Gastroesophageal sphincter (tissue), 4 donors: ENCODE measurements around the gene VOPP1. TPM values are rescaled to one million over a fixed set of nuclear protein-coding genes. Genes with fewer than 3 reads are reported as not detected.

Experiments
- ATAC-seq: fragments of 150-250 bp; one replicate; pipeline ENCODE4 v1.9.1; 2016; ENCODE audit warnings: mild to moderate bottlenecking, moderate library complexity
- H3K27ac ChIP-seq, 4 donors: fragments of 200-600 bp; sonication (generic) in 3 of 4; 1 replicate in 3 of 4; 2 replicates in 1 of 4; pipeline ENCODE4 v1.5.1; 2016 to 2019
- H3K27me3 ChIP-seq: fragments of 200-600 bp; sonication (generic); one replicate; pipeline ENCODE4 v1.5.1; 2019
- H3K36me3 ChIP-seq, 2 donors: fragments of 200-600 bp; sonication (generic); one replicate each; pipeline ENCODE4 v1.5.1; 2019; ENCODE audit warnings: control low read depth in 1 of 2
- H3K4me1 ChIP-seq, 3 donors: fragments of 200-600 bp; sonication (generic); 1 replicate in 2 of 3; 2 replicates in 1 of 3; pipeline ENCODE4 v1.5.1; 2016 to 2019; ENCODE audit warnings: control low read depth in 2 of 3
- H3K4me3 ChIP-seq, 2 donors: fragments of 200-600 bp; sonication (generic); one replicate each; pipeline ENCODE4 v1.5.1; 2019; ENCODE audit warnings: mild to moderate bottlenecking in 1 of 2, moderate library complexity in 1 of 2
- H3K9me3 ChIP-seq, 3 donors: fragments of 200-600 bp; sonication (generic); one replicate each; pipeline ENCODE4 v1.5.1; 2017 to 2019; ENCODE audit warnings: control low read depth in 2 of 3
- CTCF ChIP-seq, 4 experiments: fragments of 200-600 bp in 2 of 4; fragments of 450-650 bp in 2 of 4; sonication (generic) in 1 of 4; IDR thresholded peaks; one replicate each; pipeline ENCODE4 v1.5.1; 2017 to 2019; ENCODE audit warnings: antibody characterized with exemption in 4 of 4, mild to moderate bottlenecking in 2 of 4, moderate library complexity in 2 of 4
- EP300 ChIP-seq: sonication (generic); formaldehyde crosslinking; IDR thresholded peaks from one replicate; pipeline ENCODE4 v1.6.1; 2017; ENCODE audit warnings: antibody characterized with exemption, mild to moderate bottlenecking
- POLR2A ChIP-seq, 2 donors: fragments of 450-650 bp; IDR thresholded peaks; one replicate each; pipeline ENCODE4 v1.6.1; 2017; ENCODE audit warnings: antibody characterized with exemption in 2 of 2, mild to moderate bottlenecking in 2 of 2, moderate library complexity in 1 of 2
- POLR2AphosphoS5 ChIP-seq: sonication (generic); formaldehyde crosslinking; IDR thresholded peaks from one replicate; pipeline ENCODE4 v1.6.1; 2017; ENCODE audit warnings: antibody characterized with exemption
- WGBS, 2 donors: methylation state at CpG; one replicate each; pipeline ENCODE4 v1.1.5; 2018; ENCODE audit warnings: low coverage in 1 of 2; 5-methylcytosine and 5-hydroxymethylcytosine counted together
- total RNA-seq, 4 donors: library from RNA; depleted of rRNA; stranded (reverse); fragments of >200 nt; gene quantifications; one replicate each; pipeline ENCODE4 v1.1.0, GENCODE V29; 2016

Gene VOPP1
- total RNA-seq, 4 donors from 2014 or later, result 20.5 to 51.6 (median 33.4) TPM

- no peak overlapping the region for H3K4me3 ChIP-seq
- WGBS, 2 donors, result 37 to 58% methylated on average over 2 to 3 of the region's 3 CpGs
- H3K4me1 ChIP-seq, result peaks cover 0 to 20% (median 6%) of the 10 kb centered on the region in 3 donors
- H3K36me3 ChIP-seq, result no peaks in the 10 kb centered on the region
- H3K9me3 ChIP-seq, result no peaks in the 10 kb centered on the region
- H3K27me3 ChIP-seq, result no peaks in the 10 kb centered on the region
- H3K27ac ChIP-seq, result no peak overlapping the region
- TF ChIP-seq POLR2A (IDR thresholded peaks at IDR 0.05) (no peak), CTCF (IDR thresholded peaks at IDR 0.05) (no peak), POLR2AphosphoS5 (no peak), EP300 (no peak)
- ATAC-seq, result no peak
Observed at GRCh38 chr7:55567571-55567970, 4.7 kb downstream of the VOPP1 start.

- no peak overlapping the region for H3K4me3 ChIP-seq
- no peak overlapping the region for H3K27ac ChIP-seq
- no peaks in the 10 kb centered on the region for H3K27me3 ChIP-seq
- H3K36me3 ChIP-seq, result no peaks in the 10 kb centered on the region
- peaks cover 0 to 12% (median 5%) of the 10 kb centered on the region in 3 donors for H3K4me1 ChIP-seq
- WGBS, 2 donors, result 72 to 78% methylated on average over 1 to 3 of the region's 3 CpGs
- no peaks in the 10 kb centered on the region for H3K9me3 ChIP-seq
- TF ChIP-seq POLR2AphosphoS5, result no peak
- no peak for TF ChIP-seq POLR2A (IDR thresholded peaks at IDR 0.05)
- TF ChIP-seq EP300, result no peak
- TF ChIP-seq CTCF (IDR thresholded peaks at IDR 0.05), result no peak
- no peak for ATAC-seq
Observed at GRCh38 chr7:55565681-55566080, 6.6 kb downstream of the VOPP1 start.

GRCh38 chr7:55563596-55564325 lies 8.5 kb downstream of the VOPP1 start:
- ATAC-seq, result no peak
- 24 to 77% methylated on average over 3 to 4 of the region's 4 CpGs for WGBS, 2 donors
- H3K27me3 ChIP-seq, result no peaks in the 10 kb centered on the region
- TF ChIP-seq EP300 (no peak), CTCF (IDR thresholded peaks at IDR 0.05) (no peak), POLR2AphosphoS5 (no peak), POLR2A (IDR thresholded peaks at IDR 0.05) (no peak)
- no peak overlapping the region for H3K4me3 ChIP-seq
- peaks cover 0 to 7% (median 0%) of the 10 kb centered on the region in 3 donors for H3K4me1 ChIP-seq
- H3K36me3 ChIP-seq, result no peaks in the 10 kb centered on the region
- no peak overlapping the region for H3K27ac ChIP-seq
- no peaks in the 10 kb centered on the region for H3K9me3 ChIP-seq

- Histone ChIP-seq H3K4me1 (peaks cover 0 to 4% (median 0%) of the 10 kb centered on the region in 3 donors), H3K4me3 (no peak overlapping the region), H3K36me3 (no peaks in the 10 kb centered on the region), H3K27me3 (no peaks in the 10 kb centered on the region), H3K27ac (no peak overlapping the region), H3K9me3 (no peaks in the 10 kb centered on the region)
- 83 to 92% methylated on average over 4 of the region's 4 CpGs for WGBS, 2 donors
- ATAC-seq, result no peak
- TF ChIP-seq POLR2AphosphoS5 (no peak), EP300 (no peak), CTCF (IDR thresholded peaks at IDR 0.05) (no peak), POLR2A (IDR thresholded peaks at IDR 0.05) (no peak)
Observed at GRCh38 chr7:55561690-55562089, 10.6 kb downstream of the VOPP1 start.
